HEK293 (cell line): Measurements from ENCODE around the gene SERTAD1.

Source experiments
- CTCF ChIP-seq: fragments of 450-650 bp; formaldehyde crosslinking; IDR thresholded peaks from 2 replicates; pipeline ENCODE4 v1.5.1; 2016; ENCODE audit warnings: missing biosample characterization, missing genetic modification characterization
- INSM2 ChIP-seq: fragments of 450-650 bp; formaldehyde crosslinking; IDR thresholded peaks from 2 replicates; pipeline ENCODE4 v1.5.1; 2016; ENCODE audit warnings: missing biosample characterization, missing genetic modification characterization
- KLF7 ChIP-seq: fragments of 450-650 bp; formaldehyde crosslinking; IDR thresholded peaks from 2 replicates; pipeline ENCODE4 v1.5.1; 2016; ENCODE audit warnings: missing biosample characterization, missing genetic modification characterization, borderline replicate concordance
- MZF1 ChIP-seq: fragments of 450-650 bp; formaldehyde crosslinking; IDR thresholded peaks from 2 replicates; pipeline ENCODE4 v1.5.1; 2017; ENCODE audit warnings: missing biosample characterization, missing genetic modification characterization, borderline replicate concordance
- OSR2 ChIP-seq: fragments of 450-650 bp; formaldehyde crosslinking; IDR thresholded peaks from 2 replicates; pipeline ENCODE4 v1.5.1; 2016; ENCODE audit warnings: missing biosample characterization, missing genetic modification characterization
- OVOL3 ChIP-seq: fragments of 450-650 bp; formaldehyde crosslinking; IDR thresholded peaks from 2 replicates; pipeline ENCODE4 v1.5.1; 2016; ENCODE audit warnings: missing biosample characterization, missing genetic modification characterization
- PATZ1 ChIP-seq: fragments of 450-650 bp; formaldehyde crosslinking; IDR thresholded peaks from 2 replicates; pipeline ENCODE4 v1.5.1; 2016; ENCODE audit warnings: missing biosample characterization, missing genetic modification characterization
- SALL2 ChIP-seq: fragments of 450-650 bp; formaldehyde crosslinking; IDR thresholded peaks from 2 replicates; pipeline ENCODE4 v1.5.0; 2017; ENCODE audit warnings: missing biosample characterization, mild to moderate bottlenecking, missing genetic modification characterization, borderline replicate concordance
- SP7 ChIP-seq: fragments of 450-650 bp; formaldehyde crosslinking; IDR thresholded peaks from 2 replicates; pipeline ENCODE4 v1.5.1; 2016; ENCODE audit warnings: missing biosample characterization, missing genetic modification characterization
- YY1 ChIP-seq: fragments of 450-650 bp; formaldehyde crosslinking; IDR thresholded peaks from 2 replicates; pipeline ENCODE4 v1.5.1; 2018; ENCODE audit warnings: missing biosample characterization, missing genetic modification characterization
- ZBTB7A ChIP-seq: fragments of 450-650 bp; formaldehyde crosslinking; IDR thresholded peaks from 2 replicates; pipeline ENCODE4 v1.5.1; 2016; ENCODE audit warnings: low read depth, missing biosample characterization, missing genetic modification characterization
- ZNF24 ChIP-seq: fragments of 450-650 bp; formaldehyde crosslinking; IDR thresholded peaks from 2 replicates; pipeline ENCODE4 v1.5.1; 2016; ENCODE audit warnings: missing biosample characterization, missing genetic modification characterization
- ZNF560 ChIP-seq: fragments of 450-650 bp; formaldehyde crosslinking; IDR thresholded peaks from 2 replicates; pipeline ENCODE4 v1.5.1; 2017; ENCODE audit warnings: missing biosample characterization, missing genetic modification characterization, borderline replicate concordance
- ZNF580 ChIP-seq: fragments of 450-650 bp; formaldehyde crosslinking; IDR thresholded peaks from 2 replicates; pipeline ENCODE4 v1.5.1; 2016; ENCODE audit warnings: missing biosample characterization, missing genetic modification characterization
- ZNF600 ChIP-seq: fragments of 450-650 bp; formaldehyde crosslinking; IDR thresholded peaks from 2 replicates; pipeline ENCODE4 v1.5.1; 2016; ENCODE audit warnings: missing biosample characterization, missing genetic modification characterization
- ZNF645 ChIP-seq: fragments of 450-650 bp; formaldehyde crosslinking; IDR thresholded peaks from 2 replicates; pipeline ENCODE4; 2016; ENCODE audit warnings: missing biosample characterization, missing genetic modification characterization
- ZNF692 ChIP-seq: fragments of 450-650 bp; formaldehyde crosslinking; IDR thresholded peaks from 2 replicates; pipeline ENCODE4 v1.5.1; 2016; ENCODE audit warnings: missing biosample characterization, missing genetic modification characterization
- ZNF76 ChIP-seq: fragments of 450-650 bp; formaldehyde crosslinking; IDR thresholded peaks from 2 replicates; pipeline ENCODE4; 2016; ENCODE audit warnings: low read depth, missing biosample characterization, missing genetic modification characterization, borderline replicate concordance
- ZNF792 ChIP-seq: fragments of 450-650 bp; formaldehyde crosslinking; IDR thresholded peaks from 2 replicates; pipeline ENCODE4 v1.5.1; 2016; ENCODE audit warnings: missing biosample characterization, missing genetic modification characterization
- ZSCAN4 ChIP-seq: fragments of 450-650 bp; formaldehyde crosslinking; IDR thresholded peaks from 2 replicates; pipeline ENCODE4 v1.5.1; 2017; ENCODE audit warnings: missing biosample characterization, missing genetic modification characterization

The SERTAD1 gene

GRCh38 chr19:40444825-40445312 is 19.1 kb upstream of the SERTAD1 start (continued):
- 0 out of 2 replicates have a peak, but pooled peaks have one; percentile 0 for TF ChIP-seq ZNF580
- no peak for TF ChIP-seq ZNF792 (tag by site-specific recombination)
- peak; percentile 2; the same call in 1 of the 2 replicates for TF ChIP-seq ZNF76 (tag by site-specific recombination)
- peak; percentile 61; the same call in 1 of the 2 replicates for TF ChIP-seq ZNF600
- TF ChIP-seq OVOL3 (tag by site-specific recombination), result no peak
- TF ChIP-seq KLF7 (tag by site-specific recombination), result no peak
- no peak for TF ChIP-seq SALL2 (tag by site-specific recombination)
- 0 out of 2 replicates have a peak, but pooled peaks have one; percentile 6 for TF ChIP-seq ZSCAN4
- TF ChIP-seq ZNF24 (tag by site-specific recombination), result 0 out of 2 replicates have a peak, but pooled peaks have one; percentile 4
- no peak for TF ChIP-seq INSM2 (tag by site-specific recombination)
- TF ChIP-seq PATZ1 (tag by site-specific recombination), result peak; percentile 96
- no peak for TF ChIP-seq ZNF645 (tag by site-specific recombination)
- TF ChIP-seq YY1 (tag by site-specific recombination), result peak; percentile 57; the same call in 1 of the 2 replicates
- TF ChIP-seq SP7, result 0 out of 2 replicates have a peak, but pooled peaks have one; percentile 45
- TF ChIP-seq CTCF (tag by site-specific recombination), result peak; percentile 97
- peak; percentile 3; the same call in 1 of the 2 replicates for TF ChIP-seq ZBTB7A (tag by site-specific recombination)
- 0 out of 2 replicates have a peak, but pooled peaks have one; percentile 19 for TF ChIP-seq MZF1 (tag by site-specific recombination)
- peak; percentile 97 for TF ChIP-seq ZNF692 (tag by site-specific recombination)
- 0 out of 2 replicates have a peak, but pooled peaks have one; percentile 1 for TF ChIP-seq OSR2
- TF ChIP-seq ZNF560, result no peak
- TF ChIP-seq, all 188 proteins: peak for 27
